HepG2 (cell line): ENCODE results near the gene SYT11. TPM values are rescaled to one million over a fixed set of nuclear protein-coding genes. Genes with fewer than 3 reads are reported as not detected.

ENCODE experiments used
- ATF7-NPFF ChIP-seq: sonication (generic); formaldehyde crosslinking; IDR thresholded peaks from 2 replicates; pipeline ENCODE4 v1.8.1; 2023; ENCODE audit warnings: mild to moderate bottlenecking, low read depth, missing genetic modification reagents, moderate library complexity
- BORCS8-MEF2B ChIP-seq: sonication (generic); formaldehyde crosslinking; IDR thresholded peaks from 2 replicates; pipeline ENCODE4 v1.8.0; 2022; ENCODE audit warnings: mild to moderate bottlenecking, missing genetic modification reagents
- BRD4 ChIP-seq: sonication (generic); formaldehyde crosslinking; IDR thresholded peaks from 2 replicates; pipeline ENCODE4 v1.4.0; 2020; ENCODE audit warnings: missing genetic modification reagents
- CCDC6 ChIP-seq: sonication (generic); formaldehyde crosslinking; IDR thresholded peaks from 2 replicates; pipeline ENCODE4 v1.8.1; 2022; ENCODE audit warnings: mild to moderate bottlenecking, missing genetic modification reagents, moderate library complexity
- HDAC1 ChIP-seq: sonication (generic); formaldehyde crosslinking; IDR thresholded peaks from 2 replicates; pipeline ENCODE4 v1.5.1; 2020; ENCODE audit warnings: mild to moderate bottlenecking, missing genetic modification reagents
- KLF15 ChIP-seq: sonication (generic); formaldehyde crosslinking; IDR thresholded peaks from 2 replicates; pipeline ENCODE4 v1.8.1; 2023; ENCODE audit warnings: borderline replicate concordance, mild to moderate bottlenecking, inconsistent platforms, missing genetic modification reagents, mixed read lengths
- MAFF ChIP-seq: IDR thresholded peaks from 2 replicates; pipeline ENCODE4 v1.6.1; 2011; ENCODE audit warnings: low read depth, low read length, improper control_type of control experiment
- RBM22 ChIP-seq: fragments of 200-400 bp; formaldehyde crosslinking; optimal IDR thresholded peaks from 2 replicates; pipeline ENCODE3; 2017; ENCODE audit warnings: mild to moderate bottlenecking, low read length, moderate library complexity
- SIX4 ChIP-seq: sonication (generic); formaldehyde crosslinking; IDR thresholded peaks from 2 replicates; pipeline ENCODE4 v1.4.0; 2020; ENCODE audit warnings: missing genetic modification reagents
- ZNF225 ChIP-seq: sonication (generic); formaldehyde crosslinking; IDR thresholded peaks from 2 replicates; pipeline ENCODE4 v1.4.0; 2020; ENCODE audit warnings: mild to moderate bottlenecking, missing genetic modification reagents
- ZNF335 ChIP-seq: sonication (generic); formaldehyde crosslinking; IDR thresholded peaks from 2 replicates; pipeline ENCODE4 v1.4.0; 2020; ENCODE audit warnings: missing genetic modification reagents
- ZNF546 ChIP-seq: sonication (generic); formaldehyde crosslinking; conservative IDR thresholded peaks from 2 replicates; pipeline ENCODE4 v1.8.1; 2023; ENCODE audit warnings: mild to moderate bottlenecking, missing genetic modification reagents
- ZNF775 ChIP-seq: sonication (generic); formaldehyde crosslinking; IDR thresholded peaks from 2 replicates; pipeline ENCODE4 v1.4.0; 2020; ENCODE audit warnings: missing genetic modification reagents, mild to moderate bottlenecking, moderate library complexity, borderline replicate concordance
- polyA plus RNA-seq, 8 experiments: library from polyadenylated mRNA; depleted of rRNA in 3 of 8; stranded (reverse) in 7 of 8; unstranded in 1 of 8; fragments of >200 nt; fragmentation: Illumina TruSeq in 4 of 8; extraction: Trizol in 4 of 8; gene quantifications; 2 replicates each; pipeline versions ENCODE4 v1.2.1 to v1.2.3, GENCODE V29; 2011 to 2016; ENCODE audit warnings: low read depth in 4 of 8, missing spikeins in 1 of 8, mixed read lengths in 1 of 8; ENCODE audit not compliant: insufficient read depth in 1 of 8
- total RNA-seq, 5 experiments: library from RNA; depleted of rRNA; stranded (reverse); fragments of >200 nt; fragmentation: Illumina TruSeq; extraction: Trizol; gene quantifications; 2 replicates each; pipeline ENCODE4 v1.2.3, GENCODE V29; 2016; ENCODE audit warnings: low read depth in 1 of 5
- TF ChIP-seq, protein P1 (sequence below): sonication (generic); formaldehyde crosslinking; IDR thresholded peaks from 2 replicates; pipeline ENCODE4 v1.9.0; 2021; ENCODE audit warnings: missing genetic modification reagents, borderline replicate concordance
- TF ChIP-seq, protein P2 (sequence below): sonication (generic); formaldehyde crosslinking; IDR thresholded peaks from 2 replicates; pipeline ENCODE4 v1.4.0; 2020; ENCODE audit warnings: mild to moderate bottlenecking, missing genetic modification reagents
- TF ChIP-seq, protein P3 (sequence below): sonication (generic); formaldehyde crosslinking; IDR thresholded peaks from 2 replicates; pipeline ENCODE4 v1.4.0; 2020; ENCODE audit warnings: low read depth, missing genetic modification reagents
- TF ChIP-seq, protein P4 (sequence below): sonication (generic); formaldehyde crosslinking; IDR thresholded peaks from 2 replicates; pipeline ENCODE4 v1.4.0; 2020; ENCODE audit warnings: missing genetic modification reagents, borderline replicate concordance

The SYT11 gene
- total and polyA plus RNA-seq, 2 of the 13 experiments (the other 11 are each of a cell fraction or from before 2014, with no cell fraction given) = 0.22 to 0.59 TPM

DNA sequence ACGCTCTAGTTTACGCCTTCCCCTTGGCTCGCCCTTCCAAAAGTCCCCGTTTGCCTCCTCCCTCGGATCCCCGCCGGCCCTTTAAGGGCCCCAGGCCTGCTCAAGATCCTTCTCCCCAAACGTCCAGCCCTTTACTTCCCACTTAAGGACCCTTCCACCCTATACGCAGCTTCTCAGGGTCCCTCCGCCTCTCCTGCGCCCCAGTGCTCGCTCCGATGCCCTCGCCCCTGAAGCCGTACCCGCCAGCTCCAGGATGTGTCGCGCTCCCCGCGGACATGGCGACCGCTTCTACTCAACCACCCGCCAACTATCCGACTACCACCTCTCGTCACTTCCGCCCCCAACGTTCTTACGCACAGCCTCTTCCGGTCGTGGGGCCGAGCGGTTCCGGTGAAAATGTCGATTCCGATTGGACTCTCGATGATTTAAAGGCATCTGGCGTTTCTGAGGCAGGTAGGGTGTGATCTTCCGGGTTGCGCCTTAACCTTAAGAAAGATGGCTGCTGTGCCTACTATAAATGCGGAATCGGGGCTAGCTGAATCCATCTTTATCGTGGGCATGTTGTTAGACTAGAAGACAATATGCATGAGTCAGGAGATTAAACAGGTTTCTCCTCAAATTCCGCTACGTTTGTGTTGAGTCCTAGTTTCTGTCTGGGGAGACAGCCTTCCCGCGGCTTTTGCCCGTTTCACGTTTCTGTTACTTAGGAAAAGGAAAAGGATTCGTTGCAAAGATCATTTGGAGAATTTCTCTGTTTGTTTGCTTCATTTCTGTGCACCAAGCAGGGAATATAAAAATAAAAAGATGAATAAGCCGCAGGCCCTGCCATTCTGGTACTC is 74.9 kb downstream of the SYT11 start, which contains the start of gene KHDC4 (continued):
- TF ChIP-seq, protein P1, sequence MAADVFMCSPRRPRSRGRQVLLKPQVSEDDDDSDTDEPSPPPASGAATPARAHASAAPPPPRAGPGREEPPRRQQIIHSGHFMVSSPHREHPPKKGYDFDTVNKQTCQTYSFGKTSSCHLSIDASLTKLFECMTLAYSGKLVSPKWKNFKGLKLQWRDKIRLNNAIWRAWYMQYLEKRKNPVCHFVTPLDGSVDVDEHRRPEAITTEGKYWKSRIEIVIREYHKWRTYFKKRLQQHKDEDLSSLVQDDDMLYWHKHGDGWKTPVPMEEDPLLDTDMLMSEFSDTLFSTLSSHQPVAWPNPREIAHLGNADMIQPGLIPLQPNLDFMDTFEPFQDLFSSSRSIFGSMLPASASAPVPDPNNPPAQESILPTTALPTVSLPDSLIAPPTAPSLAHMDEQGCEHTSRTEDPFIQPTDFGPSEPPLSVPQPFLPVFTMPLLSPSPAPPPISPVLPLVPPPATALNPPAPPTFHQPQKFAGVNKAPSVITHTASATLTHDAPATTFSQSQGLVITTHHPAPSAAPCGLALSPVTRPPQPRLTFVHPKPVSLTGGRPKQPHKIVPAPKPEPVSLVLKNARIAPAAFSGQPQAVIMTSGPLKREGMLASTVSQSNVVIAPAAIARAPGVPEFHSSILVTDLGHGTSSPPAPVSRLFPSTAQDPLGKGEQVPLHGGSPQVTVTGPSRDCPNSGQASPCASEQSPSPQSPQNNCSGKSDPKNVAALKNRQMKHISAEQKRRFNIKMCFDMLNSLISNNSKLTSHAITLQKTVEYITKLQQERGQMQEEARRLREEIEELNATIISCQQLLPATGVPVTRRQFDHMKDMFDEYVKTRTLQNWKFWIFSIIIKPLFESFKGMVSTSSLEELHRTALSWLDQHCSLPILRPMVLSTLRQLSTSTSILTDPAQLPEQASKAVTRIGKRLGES = no peak; the same call in 1 of the 2 replicates
- TF ChIP-seq, protein P2, sequence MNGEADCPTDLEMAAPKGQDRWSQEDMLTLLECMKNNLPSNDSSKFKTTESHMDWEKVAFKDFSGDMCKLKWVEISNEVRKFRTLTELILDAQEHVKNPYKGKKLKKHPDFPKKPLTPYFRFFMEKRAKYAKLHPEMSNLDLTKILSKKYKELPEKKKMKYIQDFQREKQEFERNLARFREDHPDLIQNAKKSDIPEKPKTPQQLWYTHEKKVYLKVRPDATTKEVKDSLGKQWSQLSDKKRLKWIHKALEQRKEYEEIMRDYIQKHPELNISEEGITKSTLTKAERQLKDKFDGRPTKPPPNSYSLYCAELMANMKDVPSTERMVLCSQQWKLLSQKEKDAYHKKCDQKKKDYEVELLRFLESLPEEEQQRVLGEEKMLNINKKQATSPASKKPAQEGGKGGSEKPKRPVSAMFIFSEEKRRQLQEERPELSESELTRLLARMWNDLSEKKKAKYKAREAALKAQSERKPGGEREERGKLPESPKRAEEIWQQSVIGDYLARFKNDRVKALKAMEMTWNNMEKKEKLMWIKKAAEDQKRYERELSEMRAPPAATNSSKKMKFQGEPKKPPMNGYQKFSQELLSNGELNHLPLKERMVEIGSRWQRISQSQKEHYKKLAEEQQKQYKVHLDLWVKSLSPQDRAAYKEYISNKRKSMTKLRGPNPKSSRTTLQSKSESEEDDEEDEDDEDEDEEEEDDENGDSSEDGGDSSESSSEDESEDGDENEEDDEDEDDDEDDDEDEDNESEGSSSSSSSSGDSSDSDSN (CRISPR knock-in tag) = peak; percentile 42; the same call in 1 of the 2 replicates
- peak; percentile 57; the same call in 1 of the 2 replicates for TF ChIP-seq BORCS8-MEF2B
- TF ChIP-seq, protein P3, sequence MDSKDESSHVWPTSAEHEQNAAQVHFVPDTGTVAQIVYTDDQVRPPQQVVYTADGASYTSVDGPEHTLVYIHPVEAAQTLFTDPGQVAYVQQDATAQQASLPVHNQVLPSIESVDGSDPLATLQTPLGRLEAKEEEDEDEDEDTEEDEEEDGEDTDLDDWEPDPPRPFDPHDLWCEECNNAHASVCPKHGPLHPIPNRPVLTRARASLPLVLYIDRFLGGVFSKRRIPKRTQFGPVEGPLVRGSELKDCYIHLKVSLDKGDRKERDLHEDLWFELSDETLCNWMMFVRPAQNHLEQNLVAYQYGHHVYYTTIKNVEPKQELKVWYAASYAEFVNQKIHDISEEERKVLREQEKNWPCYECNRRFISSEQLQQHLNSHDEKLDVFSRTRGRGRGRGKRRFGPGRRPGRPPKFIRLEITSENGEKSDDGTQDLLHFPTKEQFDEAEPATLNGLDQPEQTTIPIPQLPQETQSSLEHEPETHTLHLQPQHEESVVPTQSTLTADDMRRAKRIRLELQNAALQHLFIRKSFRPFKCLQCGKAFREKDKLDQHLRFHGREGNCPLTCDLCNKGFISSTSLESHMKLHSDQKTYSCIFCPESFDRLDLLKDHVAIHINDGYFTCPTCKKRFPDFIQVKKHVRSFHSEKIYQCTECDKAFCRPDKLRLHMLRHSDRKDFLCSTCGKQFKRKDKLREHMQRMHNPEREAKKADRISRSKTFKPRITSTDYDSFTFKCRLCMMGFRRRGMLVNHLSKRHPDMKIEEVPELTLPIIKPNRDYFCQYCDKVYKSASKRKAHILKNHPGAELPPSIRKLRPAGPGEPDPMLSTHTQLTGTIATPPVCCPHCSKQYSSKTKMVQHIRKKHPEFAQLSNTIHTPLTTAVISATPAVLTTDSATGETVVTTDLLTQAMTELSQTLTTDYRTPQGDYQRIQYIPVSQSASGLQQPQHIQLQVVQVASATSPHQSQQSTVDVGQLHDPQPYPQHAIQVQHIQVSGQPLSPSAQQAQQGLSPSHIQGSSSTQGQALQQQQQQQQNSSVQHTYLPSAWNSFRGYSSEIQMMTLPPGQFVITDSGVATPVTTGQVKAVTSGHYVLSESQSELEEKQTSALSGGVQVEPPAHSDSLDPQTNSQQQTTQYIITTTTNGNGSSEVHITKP (CRISPR knock-in tag) = no peak
- TF ChIP-seq KLF15 (CRISPR knock-in tag) = no peak
- TF ChIP-seq, protein P4, sequence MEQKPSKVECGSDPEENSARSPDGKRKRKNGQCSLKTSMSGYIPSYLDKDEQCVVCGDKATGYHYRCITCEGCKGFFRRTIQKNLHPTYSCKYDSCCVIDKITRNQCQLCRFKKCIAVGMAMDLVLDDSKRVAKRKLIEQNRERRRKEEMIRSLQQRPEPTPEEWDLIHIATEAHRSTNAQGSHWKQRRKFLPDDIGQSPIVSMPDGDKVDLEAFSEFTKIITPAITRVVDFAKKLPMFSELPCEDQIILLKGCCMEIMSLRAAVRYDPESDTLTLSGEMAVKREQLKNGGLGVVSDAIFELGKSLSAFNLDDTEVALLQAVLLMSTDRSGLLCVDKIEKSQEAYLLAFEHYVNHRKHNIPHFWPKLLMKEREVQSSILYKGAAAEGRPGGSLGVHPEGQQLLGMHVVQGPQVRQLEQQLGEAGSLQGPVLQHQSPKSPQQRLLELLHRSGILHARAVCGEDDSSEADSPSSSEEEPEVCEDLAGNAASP (CRISPR knock-in tag) = peak; percentile 31; the same call in 1 of the 2 replicates
- TF ChIP-seq ZNF335 (CRISPR knock-in tag) = peak; percentile 31; the same call in 1 of the 2 replicates
- 0 out of 2 replicates have a peak, but pooled peaks have one; percentile 23 for TF ChIP-seq CCDC6
- TF ChIP-seq ZNF546 (CRISPR knock-in tag) = peak; percentile 89
- TF ChIP-seq ZNF775 (CRISPR knock-in tag) = no peak
- peak; percentile 40 for TF ChIP-seq MAFF
- peak; percentile 87 for TF ChIP-seq ZNF225 (CRISPR knock-in tag)
- TF ChIP-seq RBM22 = no peak
- TF ChIP-seq HDAC1 (CRISPR knock-in tag) = peak; percentile 86
- TF ChIP-seq SIX4 (CRISPR knock-in tag) = peak; percentile 37; the same call in 1 of the 2 replicates
- TF ChIP-seq ATF7-NPFF (CRISPR knock-in tag) = peak; percentile 56; the same call in 1 of the 2 replicates
- peak; percentile 95 for TF ChIP-seq BRD4 (CRISPR knock-in tag)
